GM12875 (cell line): ENCODE data around the gene LSG1.
"Not testable (repeated sequence)": the region's sequence is repeated elsewhere in the genome, so short reads cannot be mapped to it uniquely, and the experiment has no call there.

Experiments used
- H3K4me3 ChIP-seq: one replicate; pipeline ENCODE4 v1.5.1; 2011; ENCODE audit warnings: low read depth, low read length, control low read depth
- TF ChIP-seq, protein P1 (sequence below): IDR thresholded peaks from 2 replicates; pipeline ENCODE4 v1.5.1; 2011; ENCODE audit warnings: low read depth, mild to moderate bottlenecking, control low read depth, inconsistent platforms, low read length, moderate library complexity, borderline replicate concordance; ENCODE audit not compliant: insufficient read depth

LSG1 gene

GRCh38 chr3:194631696-194632095 is 40.3 kb downstream of the LSG1 start:
- TF ChIP-seq, protein P1, sequence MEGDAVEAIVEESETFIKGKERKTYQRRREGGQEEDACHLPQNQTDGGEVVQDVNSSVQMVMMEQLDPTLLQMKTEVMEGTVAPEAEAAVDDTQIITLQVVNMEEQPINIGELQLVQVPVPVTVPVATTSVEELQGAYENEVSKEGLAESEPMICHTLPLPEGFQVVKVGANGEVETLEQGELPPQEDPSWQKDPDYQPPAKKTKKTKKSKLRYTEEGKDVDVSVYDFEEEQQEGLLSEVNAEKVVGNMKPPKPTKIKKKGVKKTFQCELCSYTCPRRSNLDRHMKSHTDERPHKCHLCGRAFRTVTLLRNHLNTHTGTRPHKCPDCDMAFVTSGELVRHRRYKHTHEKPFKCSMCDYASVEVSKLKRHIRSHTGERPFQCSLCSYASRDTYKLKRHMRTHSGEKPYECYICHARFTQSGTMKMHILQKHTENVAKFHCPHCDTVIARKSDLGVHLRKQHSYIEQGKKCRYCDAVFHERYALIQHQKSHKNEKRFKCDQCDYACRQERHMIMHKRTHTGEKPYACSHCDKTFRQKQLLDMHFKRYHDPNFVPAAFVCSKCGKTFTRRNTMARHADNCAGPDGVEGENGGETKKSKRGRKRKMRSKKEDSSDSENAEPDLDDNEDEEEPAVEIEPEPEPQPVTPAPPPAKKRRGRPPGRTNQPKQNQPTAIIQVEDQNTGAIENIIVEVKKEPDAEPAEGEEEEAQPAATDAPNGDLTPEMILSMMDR: no peak
- no peak overlapping the region for H3K4me3 ChIP-seq

DNA sequence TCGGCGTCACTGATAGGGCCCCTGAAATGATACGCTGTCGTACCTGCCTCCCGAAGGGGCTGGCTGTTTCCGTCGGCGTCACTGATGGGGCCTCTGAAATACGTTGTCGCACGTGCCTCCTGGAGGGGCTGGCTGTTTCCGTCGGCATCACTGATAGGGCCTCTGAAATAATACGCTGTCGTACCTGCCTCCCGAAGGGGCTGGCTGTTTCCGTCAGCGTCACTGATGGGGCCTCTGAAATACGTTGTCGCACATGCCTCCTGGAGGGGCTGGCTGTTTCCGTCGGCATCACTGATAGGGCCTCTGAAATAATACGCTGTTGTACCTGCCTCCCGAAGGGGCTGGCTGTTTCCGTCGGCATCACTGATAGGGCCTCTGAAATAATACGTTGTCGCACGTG is 41.3 kb downstream of the LSG1 start:
- not testable (repeated sequence) for H3K4me3 ChIP-seq

DNA sequence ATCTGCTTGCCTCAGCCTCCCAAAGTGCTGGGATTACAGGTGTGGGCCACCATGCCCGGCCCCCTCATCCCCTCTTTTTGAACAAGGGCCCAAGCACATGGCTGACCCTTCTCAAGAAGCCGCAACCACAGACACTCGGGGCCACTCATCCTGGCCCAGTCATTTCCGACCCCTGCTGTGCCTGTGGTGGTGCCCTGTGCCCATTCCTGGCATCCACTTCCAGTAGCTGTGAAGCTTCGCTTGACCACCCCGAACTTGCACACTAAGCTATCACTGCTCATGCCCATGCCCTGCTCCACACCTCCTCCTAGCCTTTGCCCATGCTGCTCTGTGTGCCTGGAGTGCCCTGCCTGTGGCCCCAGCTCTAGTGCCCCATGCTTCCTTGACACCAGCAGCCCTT is 47.0 kb downstream of the LSG1 start:
- H3K4me3 ChIP-seq: no peak overlapping the region
- TF ChIP-seq, protein P1: no peak

- TF ChIP-seq, protein P1: no peak
- H3K4me3 ChIP-seq: no peak overlapping the region
These were observed 48.3 kb downstream of the LSG1 start for GRCh38 chr3:194623449-194624290.

DNA sequence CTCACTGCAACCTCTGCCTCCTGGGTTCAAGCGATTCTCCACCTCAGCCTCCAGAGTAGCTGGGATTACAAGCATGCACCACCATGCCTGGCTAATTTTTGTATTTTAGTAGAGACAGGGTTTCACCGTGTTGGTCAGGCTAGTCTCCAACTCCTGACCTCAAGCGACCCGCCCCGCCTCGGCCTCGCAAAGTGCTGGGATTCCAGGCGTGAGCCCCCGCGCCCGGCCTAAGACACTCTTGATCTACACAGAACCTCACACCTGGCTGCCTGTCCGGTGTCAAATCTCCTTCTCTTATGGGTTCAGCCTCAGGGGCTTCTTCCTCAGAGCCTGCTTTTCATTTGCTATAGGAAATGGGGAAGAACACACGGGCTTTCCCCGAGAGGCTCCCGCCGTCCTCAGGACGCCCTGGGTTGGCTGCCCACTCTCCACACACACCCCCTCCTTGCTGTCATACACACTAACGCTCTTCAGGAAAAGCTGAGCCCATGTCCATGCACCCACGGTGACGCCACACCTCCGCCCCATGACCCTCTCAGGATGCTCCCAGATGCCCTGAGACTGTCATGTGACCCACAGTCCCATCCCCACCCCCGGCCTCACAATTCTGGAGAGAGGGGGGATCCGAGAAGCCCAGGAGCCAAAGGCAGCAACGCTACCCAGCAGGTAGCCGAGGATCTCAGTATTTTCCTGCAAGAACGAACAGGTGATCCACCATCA is 49.2 kb downstream of the LSG1 start:
- H3K4me3 ChIP-seq: no peak overlapping the region
- TF ChIP-seq, protein P1: no peak

GRCh38 chr3:194621947-194622346 is 50.0 kb downstream of the LSG1 start:
- TF ChIP-seq, protein P1: no peak
- H3K4me3 ChIP-seq: no peak overlapping the region

- no peak overlapping the region for H3K4me3 ChIP-seq
- TF ChIP-seq, protein P1: no peak
These were observed 51.8 kb downstream of the LSG1 start for GRCh38 chr3:194620196-194620595.
